HepG2 (cell line): ENCODE measurements around the gene TMEM63C. TPM values are rescaled to one million over a fixed set of nuclear protein-coding genes. Genes with fewer than 3 reads are reported as not detected.

Experiments used
- ATAC-seq: fragments of 200-7000 bp; cut with Tn5 transposase; 3 replicates; pipeline ENCODE4 v1.9.1; 2020; ENCODE audit warnings: mild to moderate bottlenecking, moderate library complexity
- BruUV-seq: library from RNA; stranded (reverse); fragments of 400-500 nt; replicated peaks from 2 replicates; lab custom pipeline; 2021; lab: Mats Ljungman, UMichigan
- CTCF ChIA-PET: fragments of 300-600 bp; formaldehyde crosslinking; extraction: SDS; loops from one replicate; lab custom pipeline; 2021; ENCODE audit warnings: low total read pairs, inconsistent platforms, low intra/inter-chr PET ratio; lab: Yijun Ruan, JAX
- POLR2A ChIA-PET: fragments of 350-600 bp; sonication (Branson Sonifier 250); formaldehyde crosslinking; loops from one replicate; lab custom pipeline; 2020; ENCODE audit warnings: antibody characterized with exemption, inconsistent platforms; lab: Yijun Ruan, JAX
- DNase-seq: peaks from one replicate; pipeline ENCODE4 v3.0.0-alpha.2; 2015; ENCODE audit warnings: low spot score
- FAIRE-seq: peaks from 3 replicates; lab custom pipeline; 2011; peaks lifted over from hg19 to GRCh38; lab: Jason Lieb, UNC
- H2AFZ ChIP-seq: one replicate; pipeline ENCODE4 v1.6.1; 2011; ENCODE audit warnings: low read length, inconsistent platforms
- H3K27ac ChIP-seq: fragments of 300-600 bp; 3 replicates; pipeline ENCODE4 v1.8.0; 2011; ENCODE audit warnings: mixed run types, mild to moderate bottlenecking, mixed read lengths, low read length, inconsistent platforms; ENCODE audit not compliant: insufficient read depth; ENCODE audit errors: extremely low read length
- H3K27me3 ChIP-seq, 2 experiments: fragments of 200-600 bp in 1 of 2; 2 replicates in 1 of 2; 3 replicates in 1 of 2; pipeline versions ENCODE4 v1.6.0 to v1.8.0; 2011; ENCODE audit warnings: low read length in 2 of 2, mild to moderate bottlenecking in 2 of 2, moderate library complexity in 2 of 2, inconsistent platforms in 1 of 2; ENCODE audit not compliant: insufficient read depth in 2 of 2, control insufficient read depth in 1 of 2
- H3K36me3 ChIP-seq, 2 experiments: fragments of 200-600 bp in 1 of 2; replicated peaks in 1 of 2; 2 replicates in 1 of 2; 3 replicates in 1 of 2; pipeline versions ENCODE4 v1.5.1 to v1.8.0; 2011; ENCODE audit warnings: low read length in 2 of 2, inconsistent platforms in 1 of 2; ENCODE audit not compliant: insufficient read depth in 2 of 2, control insufficient read depth in 1 of 2
- H3K4me1 ChIP-seq: 2 replicates; pipeline ENCODE4 v1.5.1; 2012; ENCODE audit warnings: low read length, inconsistent platforms; ENCODE audit not compliant: insufficient read depth
- H3K4me2 ChIP-seq: 2 replicates; pipeline ENCODE4 v1.6.0; 2011; ENCODE audit warnings: low read depth, low read length, inconsistent platforms
- H3K4me3 ChIP-seq, 3 experiments: fragments of 200-600 bp in 1 of 3; sonication (generic), shearing (Covaris generic) in 1 of 3; replicated peaks in 1 of 3; 2 replicates each; pipeline ENCODE4 v1.5.1; 2011 to 2016; ENCODE audit warnings: low read length in 3 of 3, inconsistent platforms in 2 of 3, low read depth in 2 of 3, mild to moderate bottlenecking in 2 of 3, control low read depth in 1 of 3, mixed read lengths in 1 of 3; ENCODE audit not compliant: insufficient read depth in 1 of 3
- H3K79me2 ChIP-seq: one replicate; pipeline ENCODE4 v1.6.1; 2011; ENCODE audit warnings: low read length, inconsistent platforms; ENCODE audit not compliant: insufficient read depth
- H3K9ac ChIP-seq: 2 replicates; pipeline ENCODE4 v1.6.0; 2011; ENCODE audit warnings: mild to moderate bottlenecking, low read depth, low read length, inconsistent platforms; ENCODE audit not compliant: insufficient read depth
- H3K9me3 ChIP-seq: 2 replicates; pipeline ENCODE4 v1.5.1; 2012; ENCODE audit warnings: mild to moderate bottlenecking, low read length
- H4K20me1 ChIP-seq: 2 replicates; pipeline ENCODE4 v1.6.0; 2011; ENCODE audit warnings: inconsistent platforms, mild to moderate bottlenecking, low read length, moderate library complexity; ENCODE audit not compliant: insufficient read depth
- ETV6 ChIP-seq: sonication (generic); formaldehyde crosslinking; conservative IDR thresholded peaks from 2 replicates; pipeline ENCODE4 v1.4.0; 2020; ENCODE audit warnings: missing genetic modification reagents
- FOXM1 ChIP-seq: sonication (generic); formaldehyde crosslinking; IDR thresholded peaks from 2 replicates; pipeline ENCODE4 v1.5.0; 2020; ENCODE audit warnings: missing genetic modification reagents
- GZF1 ChIP-seq: sonication (generic); formaldehyde crosslinking; IDR thresholded peaks from 2 replicates; pipeline ENCODE4 v1.5.1; 2020; ENCODE audit warnings: mild to moderate bottlenecking, missing genetic modification reagents
- HNRNPH1 ChIP-seq: fragments of 200-400 bp; formaldehyde crosslinking; optimal IDR thresholded peaks from 2 replicates; pipeline ENCODE3; 2017; ENCODE audit warnings: mild to moderate bottlenecking, low read depth, low read length
- KLF16 ChIP-seq, 2 experiments: sonication (generic) in 1 of 2; formaldehyde crosslinking in 1 of 2; IDR thresholded peaks; 2 replicates each; pipeline versions ENCODE4 v1.6.1 to v1.8.0; 2016 to 2023; ENCODE audit warnings: missing genetic modification reagents in 2 of 2, missing compliant biosample characterization in 1 of 2
- MEIS1 ChIP-seq: sonication (generic); formaldehyde crosslinking; IDR thresholded peaks from 2 replicates; pipeline ENCODE4 v1.9.0; 2021; ENCODE audit warnings: mild to moderate bottlenecking, missing genetic modification reagents, moderate library complexity, borderline replicate concordance
- NCOA2 ChIP-seq: sonication (generic); formaldehyde crosslinking; IDR thresholded peaks from 2 replicates; pipeline ENCODE4 v1.8.0; 2022; ENCODE audit warnings: inconsistent platforms
- NFKB2 ChIP-seq: sonication (generic); formaldehyde crosslinking; IDR thresholded peaks from 2 replicates; pipeline ENCODE4 v1.4.0; 2020; ENCODE audit warnings: missing genetic modification reagents, borderline replicate concordance
- TGIF2 ChIP-seq: IDR thresholded peaks from 2 replicates; pipeline ENCODE4 v1.6.1; 2016; ENCODE audit warnings: control low read depth, missing compliant biosample characterization
- WIZ ChIP-seq: sonication (generic); formaldehyde crosslinking; IDR thresholded peaks from 2 replicates; pipeline ENCODE4 v1.5.1; 2020; ENCODE audit warnings: mild to moderate bottlenecking, missing genetic modification reagents
- ZNF136 ChIP-seq: sonication (generic); formaldehyde crosslinking; IDR thresholded peaks from 2 replicates; pipeline ENCODE4 v1.8.1; 2022; ENCODE audit warnings: low read depth, mild to moderate bottlenecking, moderate library complexity, missing genetic modification reagents
- ZNF143 ChIP-seq: sonication (generic); formaldehyde crosslinking; IDR thresholded peaks from 2 replicates; pipeline ENCODE4 v1.4.0; 2020; ENCODE audit warnings: missing genetic modification reagents
- ZNF333 ChIP-seq: sonication (generic); formaldehyde crosslinking; IDR thresholded peaks from 2 replicates; pipeline ENCODE4 v1.4.0; 2020; ENCODE audit warnings: mild to moderate bottlenecking, missing genetic modification reagents, borderline replicate concordance
- ZNF577 ChIP-seq: sonication (generic); formaldehyde crosslinking; IDR thresholded peaks from 2 replicates; pipeline ENCODE4 v1.4.0; 2020; ENCODE audit warnings: mild to moderate bottlenecking, low read depth, missing genetic modification reagents, borderline replicate concordance
- ZNF713 ChIP-seq: sonication (generic); formaldehyde crosslinking; IDR thresholded peaks from 2 replicates; pipeline ENCODE4 v1.4.0; 2020; ENCODE audit warnings: mild to moderate bottlenecking, missing genetic modification reagents
- ZNF772 ChIP-seq: sonication (generic); formaldehyde crosslinking; IDR thresholded peaks from 2 replicates; pipeline ENCODE4 v1.5.0; 2020; ENCODE audit warnings: mild to moderate bottlenecking, missing genetic modification reagents
- ZSCAN25 ChIP-seq: sonication (generic); formaldehyde crosslinking; IDR thresholded peaks from 2 replicates; pipeline ENCODE4 v1.8.0; 2022; ENCODE audit warnings: mild to moderate bottlenecking, missing genetic modification reagents
- WGBS: methylation state at CpG from one replicate; pipeline ENCODE4 v1.1.6; 2017; ENCODE audit warnings: low lambda C conversion rate; 5-methylcytosine and 5-hydroxymethylcytosine counted together
- in situ Hi-C: cut with HindIII; loops from 2 replicates; pipeline ENCODE4 v1.10.0; 2017; ENCODE audit warnings: low pct_unique_long_range_greater_than_20kb; ENCODE audit not compliant: extremely low pct_ligation_motif_present
- intact Hi-C: fragments of 100-400 bp; cut with micrococcal nuclease; formaldehyde crosslinking; loops from one replicate; pipeline ENCODE4 v1.10.0; 2022; ENCODE audit not compliant: unreplicated experiment
- polyA plus RNA-seq, 8 experiments: library from polyadenylated mRNA; depleted of rRNA in 3 of 8; stranded (reverse) in 7 of 8; unstranded in 1 of 8; fragments of >200 nt; fragmentation: Illumina TruSeq in 4 of 8; extraction: Trizol in 4 of 8; gene quantifications; 2 replicates each; pipeline versions ENCODE4 v1.2.1 to v1.2.3, GENCODE V29; 2011 to 2016; ENCODE audit warnings: low read depth in 4 of 8, missing spikeins in 1 of 8, mixed read lengths in 1 of 8; ENCODE audit not compliant: insufficient read depth in 1 of 8
- total RNA-seq, 5 experiments: library from RNA; depleted of rRNA; stranded (reverse); fragments of >200 nt; fragmentation: Illumina TruSeq; extraction: Trizol; gene quantifications; 2 replicates each; pipeline ENCODE4 v1.2.3, GENCODE V29; 2016; ENCODE audit warnings: low read depth in 1 of 5
- TF ChIP-seq, protein P1 (sequence below): IDR thresholded peaks from 2 replicates; pipeline ENCODE4 v1.6.1; 2012; ENCODE audit warnings: inconsistent platforms
- TF ChIP-seq, protein P2 (sequence below): sonication (generic); formaldehyde crosslinking; IDR thresholded peaks from 2 replicates; pipeline ENCODE4 v1.5.0; 2020; ENCODE audit warnings: mild to moderate bottlenecking, missing genetic modification reagents
- TF ChIP-seq, protein P3 (sequence below): IDR thresholded peaks from 2 replicates; pipeline ENCODE4 v1.6.1; 2016; ENCODE audit warnings: mild to moderate bottlenecking
- TF ChIP-seq, protein P4 (sequence below), 2 experiments: sonication (generic) in 1 of 2; formaldehyde crosslinking in 1 of 2; IDR thresholded peaks; 2 replicates each; pipeline versions ENCODE4 v1.5.1 to v1.6.1; 2011 to 2020; ENCODE audit warnings: borderline replicate concordance in 1 of 2, low read depth in 1 of 2, low read length in 1 of 2, mild to moderate bottlenecking in 1 of 2, missing genetic modification reagents in 1 of 2, moderate library complexity in 1 of 2

Gene TMEM63C
- total and polyA plus RNA-seq, 2 of the 13 experiments (the other 11 are each of a cell fraction or from before 2014, with no cell fraction given): 0.17 to 0.27 TPM

DNA sequence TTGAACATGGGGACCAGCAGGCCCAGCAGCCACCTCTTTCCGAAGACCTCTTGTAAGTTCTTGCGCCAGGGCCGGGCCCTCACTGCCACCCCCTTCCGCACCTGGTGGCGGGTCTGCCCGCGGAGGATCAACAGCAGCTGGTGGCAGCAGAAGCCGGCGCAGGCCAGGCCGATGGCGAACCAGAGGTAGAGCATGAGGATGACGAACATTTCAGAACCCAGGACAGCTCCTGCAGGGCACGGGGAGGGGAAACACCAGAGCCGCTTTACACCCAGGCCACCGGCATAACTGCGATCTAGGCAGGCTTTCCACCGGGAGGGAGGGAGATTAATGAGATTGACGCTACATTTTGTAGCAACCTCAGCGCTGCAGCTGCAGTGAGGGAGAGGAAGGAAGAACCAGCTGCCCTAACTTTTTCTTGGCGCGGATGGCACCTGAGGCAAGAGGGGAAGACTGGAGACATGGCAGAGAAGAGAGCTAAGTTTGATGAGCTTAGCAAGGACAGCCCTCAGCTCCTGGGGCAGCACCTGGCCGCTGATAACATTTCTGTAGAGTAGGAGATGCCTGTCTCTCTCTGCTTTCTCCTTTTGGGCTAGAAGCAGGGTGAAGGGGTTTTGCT, 47.8 kb upstream of the TMEM63C start:
- Histone ChIP-seq H3K4me2 (no peak overlapping the region), H3K27ac (no peak overlapping the region), H3K9ac (no peak overlapping the region), H3K27me3 (no peaks in the 10 kb centered on the region; a peak in 2 of 5 replicates), H3K4me3 (no peak overlapping the region), H3K79me2 (no peaks in the 10 kb centered on the region), H3K36me3 (no peaks in the 10 kb centered on the region), H3K9me3 (no peaks in the 10 kb centered on the region), H3K4me1 (no peaks in the 10 kb centered on the region), H4K20me1 (no peaks in the 10 kb centered on the region), H2AFZ (no peak overlapping the region)
- FAIRE-seq (peak; percentile 8), DNase-seq (peak; percentile 58), ATAC-seq (peak; percentile 93)
- in situ Hi-C loops (no loop called here), intact Hi-C loops (no loop called here)
- 6% methylated on average over 7 of the region's 22 CpGs for WGBS
- CTCF ChIA-PET: no interaction called here
- BruUV-seq: no TSS peak
- POLR2A ChIA-PET: no interaction called here
- TF ChIP-seq KLF16 (CRISPR knock-in tag; IDR thresholded peaks at IDR 0.05) (peak in 1 of 2 experiments; percentile 79; a peak in 2 of 4 replicates), FOXM1 (CRISPR knock-in tag) (no peak; the same call in 1 of the 2 replicates), TGIF2 (CRISPR knock-in tag) (peak; percentile 66), NCOA2 (CRISPR knock-in tag) (peak; percentile 42; the same call in 1 of the 2 replicates), GZF1 (CRISPR knock-in tag) (no peak), ZNF772 (CRISPR knock-in tag) (no peak), ZNF577 (CRISPR knock-in tag) (no peak), ZSCAN25 (no peak), NFKB2 (CRISPR knock-in tag) (peak; percentile 80; the same call in 1 of the 2 replicates), ZNF143 (CRISPR knock-in tag) (no peak), ZNF136 (CRISPR knock-in tag) (no peak), ETV6 (CRISPR knock-in tag) (peak; percentile 80; the same call in 1 of the 2 replicates), ZNF333 (no peak), ZNF713 (no peak), HNRNPH1 (no peak), WIZ (peak; percentile 96), MEIS1 (no peak)
- TF ChIP-seq, protein P1, sequence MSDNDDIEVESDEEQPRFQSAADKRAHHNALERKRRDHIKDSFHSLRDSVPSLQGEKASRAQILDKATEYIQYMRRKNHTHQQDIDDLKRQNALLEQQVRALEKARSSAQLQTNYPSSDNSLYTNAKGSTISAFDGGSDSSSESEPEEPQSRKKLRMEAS: no peak
- TF ChIP-seq, protein P2, sequence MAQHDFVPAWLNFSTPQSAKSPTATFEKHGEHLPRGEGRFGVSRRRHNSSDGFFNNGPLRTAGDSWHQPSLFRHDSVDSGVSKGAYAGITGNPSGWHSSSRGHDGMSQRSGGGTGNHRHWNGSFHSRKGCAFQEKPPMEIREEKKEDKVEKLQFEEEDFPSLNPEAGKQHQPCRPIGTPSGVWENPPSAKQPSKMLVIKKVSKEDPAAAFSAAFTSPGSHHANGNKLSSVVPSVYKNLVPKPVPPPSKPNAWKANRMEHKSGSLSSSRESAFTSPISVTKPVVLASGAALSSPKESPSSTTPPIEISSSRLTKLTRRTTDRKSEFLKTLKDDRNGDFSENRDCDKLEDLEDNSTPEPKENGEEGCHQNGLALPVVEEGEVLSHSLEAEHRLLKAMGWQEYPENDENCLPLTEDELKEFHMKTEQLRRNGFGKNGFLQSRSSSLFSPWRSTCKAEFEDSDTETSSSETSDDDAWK (CRISPR knock-in tag): no peak
- TF ChIP-seq, protein P3, sequence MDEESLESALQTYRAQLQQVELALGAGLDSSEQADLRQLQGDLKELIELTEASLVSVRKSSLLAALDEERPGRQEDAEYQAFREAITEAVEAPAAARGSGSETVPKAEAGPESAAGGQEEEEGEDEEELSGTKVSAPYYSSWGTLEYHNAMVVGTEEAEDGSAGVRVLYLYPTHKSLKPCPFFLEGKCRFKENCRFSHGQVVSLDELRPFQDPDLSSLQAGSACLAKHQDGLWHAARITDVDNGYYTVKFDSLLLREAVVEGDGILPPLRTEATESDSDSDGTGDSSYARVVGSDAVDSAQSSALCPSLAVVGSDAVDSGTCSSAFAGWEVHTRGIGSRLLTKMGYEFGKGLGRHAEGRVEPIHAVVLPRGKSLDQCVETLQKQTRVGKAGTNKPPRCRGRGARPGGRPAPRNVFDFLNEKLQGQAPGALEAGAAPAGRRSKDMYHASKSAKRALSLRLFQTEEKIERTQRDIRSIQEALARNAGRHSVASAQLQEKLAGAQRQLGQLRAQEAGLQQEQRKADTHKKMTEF: peak; percentile 40; the same call in 1 of the 2 replicates
- TF ChIP-seq, protein P4, sequence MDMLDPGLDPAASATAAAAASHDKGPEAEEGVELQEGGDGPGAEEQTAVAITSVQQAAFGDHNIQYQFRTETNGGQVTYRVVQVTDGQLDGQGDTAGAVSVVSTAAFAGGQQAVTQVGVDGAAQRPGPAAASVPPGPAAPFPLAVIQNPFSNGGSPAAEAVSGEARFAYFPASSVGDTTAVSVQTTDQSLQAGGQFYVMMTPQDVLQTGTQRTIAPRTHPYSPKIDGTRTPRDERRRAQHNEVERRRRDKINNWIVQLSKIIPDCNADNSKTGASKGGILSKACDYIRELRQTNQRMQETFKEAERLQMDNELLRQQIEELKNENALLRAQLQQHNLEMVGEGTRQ (IDR thresholded peaks at IDR 0.05; ENCODE audit: low read depth, low read length): no peak
- TF ChIP-seq, protein P4 (CRISPR knock-in tag; IDR thresholded peaks at IDR 0.05; ENCODE audit: borderline replicate concordance): no peak
